Stimulated activated CD4-positive, alpha-beta T cell treated with anti-CD3 and anti-CD28 coated beads, TNF-alpha, amount 100 ng/mL, for 24 hours (primary cell): ENCODE measurements around the gene LAMB2.

Source experiments
- DNase-seq, 3 experiments: peaks; one replicate each; pipeline ENCODE4 v3.0.0-alpha.2; 2020; ENCODE audit warnings: low read depth in 3 of 3

The LAMB2 gene

GRCh38 chr3:49121132-49121736, 11.6 kb downstream of the LAMB2 start:
- DNase-seq, result no peak

- DNase-seq, result peak; percentile 89 to 95 (median 92)
Measured at GRCh38 chr3:49120438-49121131, 12.3 kb downstream of the LAMB2 start, which contains the start of gene USP19. Gene USP19, minus strand, starts transcription at chr3:49120823. Its CDS starts 1,678 bp downstream, at chr3:49119145.

GRCh38 chr3:49120096-49120437, 12.8 kb downstream of the LAMB2 start:
- no peak for DNase-seq

- no peak for DNase-seq
Measured at GRCh38 chr3:49119439-49119838, 13.4 kb downstream of the LAMB2 start.

GRCh38 chr3:49119036-49119435, 13.8 kb downstream of the LAMB2 start:
- no peak for DNase-seq

GRCh38 chr3:49112262-49112661, 20.6 kb downstream of the LAMB2 start:
- DNase-seq, result no peak

GRCh38 chr3:49111347-49111746, 21.5 kb downstream of the LAMB2 start:
- no peak for DNase-seq

- no peak for DNase-seq
Measured at GRCh38 chr3:49110780-49111179, 22.1 kb downstream of the LAMB2 start.

- DNase-seq, result no peak
Measured at GRCh38 chr3:49108346-49108745, 24.5 kb downstream of the LAMB2 start.

- DNase-seq, result peak; percentile 80 to 88 (median 82)
Measured at GRCh38 chr3:49104427-49105291, 28.2 kb downstream of the LAMB2 start, which contains the start of gene QARS1. Gene QARS1, minus strand, starts transcription at chr3:49104757. Its CDS starts 24 bp downstream, at chr3:49104733.

- DNase-seq, result no peak
Measured at GRCh38 chr3:49104052-49104426, 28.8 kb downstream of the LAMB2 start.

- DNase-seq, result no peak
Measured at GRCh38 chr3:49100046-49100615, 32.7 kb downstream of the LAMB2 start.

- no peak for DNase-seq
Measured at GRCh38 chr3:49098910-49099630, 33.8 kb downstream of the LAMB2 start.

GRCh38 chr3:49098429-49098828, 34.4 kb downstream of the LAMB2 start:
- no peak for DNase-seq

GRCh38 chr3:49093853-49094767, 38.7 kb downstream of the LAMB2 start, which contains the start of gene QRICH1:
Gene QRICH1, minus strand, starts transcription at chr3:49094071. Its CDS starts 17,054 bp downstream, at chr3:49077017.
- DNase-seq, result peak; percentile 88 to 96 (median 95)

- DNase-seq, result peak; percentile 65 to 80 (median 70)
Measured at GRCh38 chr3:49092938-49093852, 39.7 kb downstream of the LAMB2 start.

GRCh38 chr3:49081429-49081828, 51.4 kb downstream of the LAMB2 start:
- no peak for DNase-seq

- no peak for DNase-seq
Measured at GRCh38 chr3:49079270-49079669, 53.6 kb downstream of the LAMB2 start.

- no peak for DNase-seq
Measured at GRCh38 chr3:49076646-49077045, 56.2 kb downstream of the LAMB2 start.
